ENCODE results near the gene CPSF3.

- no peak for TF ChIP-seq MAX (IDR thresholded peaks at IDR 0.05)
- TF ChIP-seq USF1 (IDR thresholded peaks at IDR 0.05), result no peak
- TF ChIP-seq ZBTB7A (IDR thresholded peaks at IDR 0.05; ENCODE audit: low read depth), result no peak
- no peak for TF ChIP-seq REST (IDR thresholded peaks at IDR 0.05; ENCODE audit: low read depth)
- TF ChIP-seq EP300 (IDR thresholded peaks at IDR 0.05; ENCODE audit: borderline replicate concordance), result no peak
- TF ChIP-seq TCF12 (IDR thresholded peaks at IDR 0.05; ENCODE audit: low read depth), result no peak
- no peak for TF ChIP-seq CEBPB (IDR thresholded peaks at IDR 0.05)
- no peak for TF ChIP-seq EGR1 (IDR thresholded peaks at IDR 0.05)
- TF ChIP-seq FOXM1 (IDR thresholded peaks at IDR 0.05; ENCODE audit: borderline replicate concordance, low read depth), result no peak
- TF ChIP-seq TEAD4 (IDR thresholded peaks at IDR 0.05), result no peak
These were observed 73.6 kb downstream of the CPSF3 start for GRCh38 chr2:9497017-9497416.

Data from Ishikawa (cell line).